HG02759 (cell line): ENCODE measurements around the gene CCDC14.
"Not testable (repeated sequence)": the region's sequence is repeated elsewhere in the genome, so short reads cannot be mapped to it uniquely, and the experiment has no call there.

ENCODE experiments used
- ATAC-seq: cut with Tn5 transposase; IDR thresholded peaks from one replicate; pipeline ENCODE4 v1.9.1; 2021; ENCODE audit warnings: mild to moderate bottlenecking, moderate library complexity; ENCODE audit not compliant: unreplicated experiment

The CCDC14 gene

GRCh38 chr3:123966799-123967198 is 5.8 kb upstream of the CCDC14 start:
- not testable (repeated sequence) for ATAC-seq

GRCh38 chr3:123964793-123965192 is 3.8 kb upstream of the CCDC14 start:
- not testable (repeated sequence) for ATAC-seq

- no peak for ATAC-seq
Measured at GRCh38 chr3:123961508-123961856, 453 bp upstream of the CCDC14 start.

GRCh38 chr3:123953735-123954134 is 7.3 kb downstream of the CCDC14 start:
- ATAC-seq: peak; percentile 87

GRCh38 chr3:123952844-123953520 is 8.0 kb downstream of the CCDC14 start:
- ATAC-seq: no peak

GRCh38 chr3:123951522-123952447 is 9.2 kb downstream of the CCDC14 start:
- no peak for ATAC-seq

- no peak for ATAC-seq
Measured at GRCh38 chr3:123949641-123950040, 11.4 kb downstream of the CCDC14 start.

- ATAC-seq: no peak
Measured at GRCh38 chr3:123948449-123948848, 12.6 kb downstream of the CCDC14 start.

GRCh38 chr3:123947482-123947881 is 13.5 kb downstream of the CCDC14 start:
- no peak for ATAC-seq

GRCh38 chr3:123941542-123941941 is 19.5 kb downstream of the CCDC14 start:
- no peak for ATAC-seq

- no peak for ATAC-seq
Measured at GRCh38 chr3:123941121-123941520, 19.9 kb downstream of the CCDC14 start.

GRCh38 chr3:123939706-123940105 is 21.3 kb downstream of the CCDC14 start:
- no peak for ATAC-seq

- no peak for ATAC-seq
Measured at GRCh38 chr3:123936400-123936799, 24.6 kb downstream of the CCDC14 start.

- no peak for ATAC-seq
Measured at GRCh38 chr3:123935830-123936229, 25.2 kb downstream of the CCDC14 start.

- ATAC-seq: no peak
Measured at GRCh38 chr3:123934250-123934649, 26.8 kb downstream of the CCDC14 start.

- ATAC-seq: no peak
Measured at GRCh38 chr3:123930445-123930844, 30.6 kb downstream of the CCDC14 start.

GRCh38 chr3:123929325-123929724 is 31.7 kb downstream of the CCDC14 start:
- no peak for ATAC-seq

- no peak for ATAC-seq
Measured at GRCh38 chr3:123926396-123926795, 34.6 kb downstream of the CCDC14 start.

GRCh38 chr3:123920868-123921267 is 40.2 kb downstream of the CCDC14 start:
- ATAC-seq: no peak

GRCh38 chr3:123920383-123920782 is 40.6 kb downstream of the CCDC14 start:
- ATAC-seq: no peak

- ATAC-seq: no peak
Measured at GRCh38 chr3:123919353-123919752, 41.7 kb downstream of the CCDC14 start.

GRCh38 chr3:123914829-123915228 is 46.2 kb downstream of the CCDC14 start:
- no peak for ATAC-seq
